NB4 (cell line): ENCODE measurements around the gene ZFP62.

Source experiments
- DNase-seq: peaks from one replicate; pipeline ENCODE4 v3.0.0; 2010; ENCODE audit warnings: low read depth
- H3K4me3 ChIP-seq: one replicate; pipeline ENCODE4 v1.5.1; 2011; ENCODE audit warnings: mild to moderate bottlenecking, low read depth, low read length, moderate library complexity
- CTCF ChIP-seq: IDR thresholded peaks from one replicate; pipeline ENCODE4 v1.5.1; 2012; ENCODE audit warnings: low read depth, low read length
- MAX ChIP-seq: IDR thresholded peaks from 2 replicates; pipeline ENCODE4 v1.6.1; 2011; ENCODE audit warnings: low read depth, low read length
- MYC ChIP-seq: IDR thresholded peaks from 2 replicates; pipeline ENCODE4 v1.6.1; 2011; ENCODE audit warnings: low read depth, low read length
- POLR2A ChIP-seq: IDR thresholded peaks from 2 replicates; pipeline ENCODE4 v1.6.1; 2011; ENCODE audit warnings: mild to moderate bottlenecking; ENCODE audit not compliant: insufficient read length; ENCODE audit errors: extremely low read depth

Gene ZFP62

GRCh38 chr5:180839935-180840334 is 21.1 kb downstream of the ZFP62 start:
- no peak overlapping the region for H3K4me3 ChIP-seq
- TF ChIP-seq MYC (no peak), CTCF (no peak), MAX (no peak), POLR2A (no peak)
- no peak for DNase-seq

GRCh38 chr5:180839227-180839626 is 21.8 kb downstream of the ZFP62 start:
- TF ChIP-seq CTCF (no peak), MYC (no peak), POLR2A (no peak), MAX (no peak)
- no peak overlapping the region for H3K4me3 ChIP-seq
- no peak for DNase-seq

GRCh38 chr5:180837478-180837877 is 23.6 kb downstream of the ZFP62 start:
- no peak for DNase-seq
- no peak overlapping the region for H3K4me3 ChIP-seq
- TF ChIP-seq POLR2A (no peak), CTCF (no peak), MAX (no peak), MYC (no peak)

- DNase-seq, result no peak
- peak overlapping the region; percentile 77 for H3K4me3 ChIP-seq
- TF ChIP-seq CTCF (no peak), MYC (no peak), POLR2A (no peak), MAX (no peak)
Observed at GRCh38 chr5:180832638-180833068, 28.4 kb downstream of the ZFP62 start.

- H3K4me3 ChIP-seq, result peak overlapping the region; percentile 77
- peak; percentile 84 for DNase-seq
Observed at GRCh38 chr5:180831139-180832093, 29.7 kb downstream of the ZFP62 start.

More at GRCh38 chr5:180831139-180832093, 29.7 kb downstream of the ZFP62 start:
- TF ChIP-seq POLR2A (peak; percentile 75), CTCF (no peak), MYC (peak; percentile 67), MAX (peak; percentile 90)
